Mesodermal cell (in vitro differentiated cells): ENCODE measurements around the gene C11orf52.
"Not testable (repeated sequence)": the region's sequence is repeated elsewhere in the genome, so short reads cannot be mapped to it uniquely, and the experiment has no call there.

ENCODE experiments used
- H3K27ac ChIP-seq: 2 replicates; pipeline ENCODE4 v1.7.0; 2013; ENCODE audit warnings: mild to moderate bottlenecking, low read depth, low read length, moderate library complexity; ENCODE audit not compliant: severe bottlenecking
- H3K36me3 ChIP-seq: 2 replicates; pipeline ENCODE4 v1.7.1; 2013; ENCODE audit warnings: mild to moderate bottlenecking, low read length, moderate library complexity; ENCODE audit not compliant: control insufficient read depth, insufficient read depth
- H3K4me1 ChIP-seq: one replicate; pipeline ENCODE4 v1.7.1; 2013; ENCODE audit warnings: mild to moderate bottlenecking, low read length; ENCODE audit not compliant: insufficient read depth, control insufficient read depth, poor library complexity, severe bottlenecking
- H3K4me3 ChIP-seq: 2 replicates; pipeline ENCODE4 v1.7.0; 2013; ENCODE audit warnings: low read length, control low read depth, mild to moderate bottlenecking; ENCODE audit not compliant: insufficient read depth, poor library complexity, severe bottlenecking; ENCODE audit errors: extremely low read depth
- H3K9me3 ChIP-seq: 2 replicates; pipeline ENCODE4 v1.7.1; 2013; ENCODE audit warnings: mild to moderate bottlenecking, low read length, moderate library complexity; ENCODE audit not compliant: control insufficient read depth
- WGBS, 2 experiments: methylation state at CpG; one replicate each; pipeline ENCODE4 v1.1.5; 2013; ENCODE audit warnings: missing lambda C conversion rate in 2 of 2; ENCODE audit not compliant: insufficient coverage in 2 of 2; 5-methylcytosine and 5-hydroxymethylcytosine counted together

The C11orf52 gene

DNA sequence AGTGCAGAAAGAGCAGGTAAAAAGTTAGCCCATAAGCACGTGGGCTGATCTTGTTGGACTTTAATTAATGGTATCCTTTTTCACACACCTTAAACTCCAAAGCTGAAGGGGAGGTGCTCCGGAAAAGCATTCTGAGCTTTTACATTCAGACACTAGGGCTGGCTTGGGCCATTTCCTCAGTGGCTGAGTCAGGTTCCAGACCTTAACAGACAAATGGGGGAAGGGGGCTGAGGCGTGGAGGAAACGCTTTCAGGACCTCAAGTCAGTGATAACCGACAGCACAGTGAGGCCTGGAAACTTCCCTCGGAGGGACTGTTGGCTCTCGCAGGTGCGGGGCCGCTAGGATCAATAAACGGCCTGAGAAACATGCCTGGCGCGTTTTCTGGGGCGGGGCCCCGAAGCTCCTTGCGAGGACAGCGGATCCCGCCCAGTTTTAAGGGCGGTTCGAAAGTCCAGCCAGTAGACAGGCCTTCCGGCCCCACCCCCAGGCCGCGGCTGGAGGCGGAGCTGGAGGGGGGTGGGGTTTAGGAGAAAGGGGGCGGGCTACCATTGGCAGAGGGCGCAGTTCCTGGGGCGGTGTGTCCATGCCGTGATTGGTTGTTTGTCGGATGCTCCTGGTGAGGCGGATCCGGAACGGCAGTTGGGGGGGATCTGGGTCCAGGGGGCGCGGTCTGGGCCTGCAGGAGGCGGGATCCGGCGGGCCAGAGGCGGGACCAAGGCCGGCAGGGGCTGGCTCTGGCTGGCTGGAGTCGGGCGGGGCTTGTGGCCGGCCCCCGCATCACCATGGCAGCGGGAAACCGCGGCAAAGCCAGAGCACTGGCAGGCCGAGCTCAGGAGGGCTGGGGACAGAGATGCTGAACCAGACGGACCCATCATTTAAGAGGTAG, 8.0 kb downstream of the C11orf52 start:
- peaks cover 31% of the 10 kb centered on the region for H3K4me1 ChIP-seq
- H3K27ac ChIP-seq: peak overlapping the region; percentile 89
- H3K4me3 ChIP-seq: peak overlapping the region; percentile 37
- no peaks in the 10 kb centered on the region for H3K36me3 ChIP-seq
- H3K9me3 ChIP-seq: no peaks in the 10 kb centered on the region
- 1 to 2% methylated on average over 33 to 35 of the region's 47 CpGs for WGBS, 2 experiments

DNA sequence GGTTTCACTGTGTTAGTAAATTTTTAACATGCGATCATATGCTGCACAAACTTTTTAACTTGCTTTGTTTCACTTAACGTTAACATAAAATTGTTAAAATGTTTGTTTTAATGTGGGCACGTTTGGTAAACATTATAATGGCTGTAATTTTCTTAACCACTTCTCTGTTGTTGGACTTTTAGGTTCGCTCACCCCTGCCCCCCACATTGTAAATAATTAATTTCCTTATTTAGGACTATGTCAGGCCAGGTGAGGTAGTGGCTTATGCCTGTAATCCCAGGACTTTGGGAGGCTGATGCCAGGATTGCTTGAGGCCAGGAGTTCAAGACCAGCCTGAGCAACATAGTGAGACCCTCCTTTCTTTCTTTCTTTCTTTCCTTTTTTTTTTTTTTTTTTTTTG, 11.8 kb downstream of the C11orf52 start:
- H3K4me3 ChIP-seq: no peak overlapping the region
- 100% methylated on average over 1 of the region's 4 CpGs; no CpG with 5 or more reads in 1 of the 2 experiments for WGBS, 2 experiments

GRCh38 chr11:111932611-111932950, 13.9 kb downstream of the C11orf52 start:
- Histone ChIP-seq H3K27ac (no peak overlapping the region), H3K36me3 (no peaks in the 10 kb centered on the region), H3K9me3 (no peaks in the 10 kb centered on the region), H3K4me1 (peaks cover 16% of the 10 kb centered on the region), H3K4me3 (no peak overlapping the region)
- 89% methylated on average over 1 of the region's 2 CpGs; no CpG with 5 or more reads in 1 of the 2 experiments for WGBS, 2 experiments

More for the DNA sequence above, 11.8 kb downstream of the C11orf52 start:
- Histone ChIP-seq H3K27ac (no peak overlapping the region), H3K36me3 (no peaks in the 10 kb centered on the region), H3K4me1 (peaks cover 14% of the 10 kb centered on the region), H3K9me3 (no peaks in the 10 kb centered on the region)

DNA sequence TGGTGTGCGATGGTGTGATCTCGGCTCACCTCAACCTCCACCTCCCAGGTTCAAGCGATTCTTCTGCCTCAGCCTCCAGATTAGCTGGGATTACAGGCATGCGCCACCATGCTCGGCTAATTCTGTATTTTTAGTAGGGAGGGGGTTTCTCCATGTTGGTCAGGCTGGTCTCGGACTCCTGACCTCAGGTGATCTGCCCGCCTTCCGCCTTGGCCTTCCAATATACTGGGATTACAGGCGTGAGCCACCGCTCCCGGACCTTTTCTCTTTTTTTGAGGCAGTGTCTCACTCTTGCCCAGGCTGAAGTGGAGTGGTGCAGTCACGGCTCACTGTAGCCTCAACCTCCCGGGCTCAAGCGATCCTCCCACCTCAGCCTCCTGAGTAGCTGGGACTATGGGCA, 14.5 kb downstream of the C11orf52 start:
- not testable (repeated sequence) for H3K9me3 ChIP-seq, H3K4me3 ChIP-seq, H3K36me3 ChIP-seq, H3K27ac ChIP-seq
- H3K4me1 ChIP-seq: peaks cover 22% of the 10 kb centered on the region
- whole genome bisulfite sequencing, 2 experiments: 90 to 96% methylated on average over 7 to 12 of the region's 14 CpGs

DNA sequence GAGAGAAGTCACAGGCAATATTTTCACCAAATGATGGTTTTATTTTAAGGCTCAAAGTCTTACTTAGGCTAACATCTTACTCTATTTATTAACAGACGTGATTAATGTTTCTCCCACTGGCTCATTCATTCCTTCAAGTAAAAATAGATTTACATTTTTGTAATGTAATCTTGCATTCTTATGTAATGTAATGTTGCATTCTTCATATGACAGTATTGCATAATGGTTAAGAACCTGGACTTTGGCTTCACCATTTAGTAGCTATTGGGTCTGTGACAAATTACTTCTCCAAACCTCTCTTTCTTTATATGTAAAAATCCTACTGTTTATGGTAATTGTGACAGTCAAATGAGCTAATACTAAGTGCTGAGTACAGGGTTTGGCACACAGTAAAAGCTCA, 15.2 kb downstream of the C11orf52 start:
- no CpG with 5 or more reads among the region's 1 CpG for WGBS, 2 experiments
- Histone ChIP-seq H3K4me1 (peaks cover 27% of the 10 kb centered on the region), H3K9me3 (no peaks in the 10 kb centered on the region), H3K36me3 (no peaks in the 10 kb centered on the region), H3K27ac (no peak overlapping the region), H3K4me3 (no peak overlapping the region)

DNA sequence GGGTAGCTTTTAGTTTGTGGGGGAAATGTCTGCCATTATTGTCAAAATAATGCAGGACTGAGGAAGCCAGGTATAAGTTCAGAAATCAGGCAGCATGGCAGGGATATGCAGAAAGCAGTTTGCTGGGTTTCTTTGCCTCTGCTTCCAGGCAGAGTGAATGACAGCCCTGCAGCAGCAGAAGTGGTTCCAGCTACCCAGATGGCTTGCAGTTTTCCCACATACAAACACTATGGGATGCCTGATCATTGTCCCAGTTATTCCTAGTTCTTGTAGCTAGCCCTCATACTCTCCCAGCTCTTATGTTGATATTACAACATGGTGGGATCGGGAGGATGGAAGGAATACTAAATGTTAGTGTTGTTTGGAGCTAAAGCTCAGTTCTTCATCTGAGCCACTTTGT, 15.6 kb downstream of the C11orf52 start:
- 100% methylated on average over 1 of the region's 1 CpG; no CpG with 5 or more reads in 1 of the 2 experiments for WGBS, 2 experiments
- no peaks in the 10 kb centered on the region for H3K9me3 ChIP-seq
- H3K4me3 ChIP-seq: no peak overlapping the region
- H3K4me1 ChIP-seq: peaks cover 27% of the 10 kb centered on the region
- no peaks in the 10 kb centered on the region for H3K36me3 ChIP-seq
- H3K27ac ChIP-seq: no peak overlapping the region

DNA sequence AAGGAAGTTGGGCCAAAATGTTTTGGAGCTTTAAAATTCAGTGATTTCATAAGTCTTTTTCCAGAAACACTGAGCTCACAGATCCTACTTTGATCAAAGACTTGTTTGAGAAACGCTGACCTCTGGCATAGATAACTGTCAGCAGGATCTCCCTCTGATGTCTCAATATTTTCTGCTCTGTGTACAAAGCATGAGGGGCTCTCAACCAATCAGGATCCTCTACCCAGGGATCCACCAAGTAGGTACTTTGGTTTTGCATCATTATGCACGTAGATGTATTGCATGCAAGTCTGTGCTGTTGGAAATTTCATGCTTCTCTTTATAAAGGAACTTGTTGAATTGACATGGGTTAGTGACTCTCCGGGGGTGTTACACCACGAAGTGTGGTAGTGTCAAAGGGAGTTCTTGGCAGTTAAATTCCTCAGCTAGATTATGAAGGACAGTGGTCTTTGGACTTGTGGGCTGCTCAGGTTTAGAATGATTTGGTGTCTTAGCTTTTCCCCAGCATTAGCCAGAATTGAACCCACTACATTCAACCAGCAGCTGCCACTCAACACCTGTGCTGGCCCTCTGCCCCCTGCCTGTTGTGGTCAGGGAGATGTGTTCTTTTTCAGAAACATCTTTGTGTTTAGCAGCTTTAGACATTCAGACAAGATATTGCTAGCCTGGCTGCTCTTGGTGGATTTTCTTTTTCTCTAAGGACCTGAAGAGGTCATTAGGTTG, 16.8 kb downstream of the C11orf52 start:
- WGBS, 2 experiments: 90 to 91% methylated on average over 2 to 4 of the region's 4 CpGs
- no peak overlapping the region for H3K27ac ChIP-seq

GRCh38 chr11:111936040-111936540, 17.4 kb downstream of the C11orf52 start:
- Histone ChIP-seq H3K9me3 (no peaks in the 10 kb centered on the region), H3K4me1 (peaks cover 37% of the 10 kb centered on the region), H3K4me3 (peak overlapping the region; percentile 50), H3K27ac (no peak overlapping the region), H3K36me3 (no peaks in the 10 kb centered on the region)
- 100% methylated on average over 1 of the region's 3 CpGs; no CpG with 5 or more reads in 1 of the 2 experiments for WGBS, 2 experiments

More for the DNA sequence above, 16.8 kb downstream of the C11orf52 start:
- no peaks in the 10 kb centered on the region for H3K9me3 ChIP-seq
- no peak overlapping the region for H3K4me3 ChIP-seq
- peaks cover 36% of the 10 kb centered on the region for H3K4me1 ChIP-seq
- no peaks in the 10 kb centered on the region for H3K36me3 ChIP-seq

- Histone ChIP-seq H3K9me3 (no peaks in the 10 kb centered on the region), H3K27ac (peak overlapping the region; percentile 50), H3K4me3 (peak overlapping the region; percentile 50), H3K36me3 (peaks cover 5% of the 10 kb centered on the region), H3K4me1 (peaks cover 37% of the 10 kb centered on the region)
- 0 to 8% methylated on average over 4 to 5 of the region's 9 CpGs for WGBS, 2 experiments
Measured at GRCh38 chr11:111937461-111937769, 18.7 kb downstream of the C11orf52 start.

DNA sequence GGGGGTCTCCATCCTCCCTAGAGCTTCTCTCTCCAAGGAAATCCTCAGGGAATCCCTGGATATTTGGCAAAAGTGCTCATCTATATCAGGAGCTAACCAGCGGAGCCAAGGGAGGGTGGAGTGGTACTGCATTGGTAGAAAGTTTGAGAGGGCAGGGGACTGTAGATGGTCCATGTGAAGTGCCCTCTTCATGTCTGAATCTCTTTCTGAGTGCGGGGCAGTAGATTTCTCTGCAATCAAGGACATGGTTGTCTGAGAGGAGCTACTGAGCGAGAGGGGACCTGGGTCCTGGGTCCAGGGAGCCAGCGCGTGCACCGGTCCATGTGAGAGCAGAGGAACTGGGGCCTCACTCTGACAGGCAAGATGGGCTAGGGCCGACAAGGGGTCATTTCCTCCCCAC, 19.1 kb downstream of the C11orf52 start:
- Histone ChIP-seq H3K9me3 (no peaks in the 10 kb centered on the region), H3K27ac (peak overlapping the region; percentile 26), H3K4me1 (peaks cover 37% of the 10 kb centered on the region), H3K4me3 (peak overlapping the region; percentile 50), H3K36me3 (peaks cover 8% of the 10 kb centered on the region)
- WGBS, 2 experiments: 84 to 95% methylated on average over 6 of the region's 7 CpGs
